GM12878 (cell line): ENCODE measurements around the gene PON1. TPM values are rescaled to one million over a fixed set of nuclear protein-coding genes. Genes with fewer than 3 reads are reported as not detected.

ENCODE experiments used
- ATAC-seq: fragments of 200-7000 bp; cut with Tn5 transposase; 3 replicates; pipeline ENCODE4 v1.9.1; 2020; ENCODE audit warnings: mild to moderate bottlenecking, moderate library complexity
- BruUV-seq: library from RNA; stranded (reverse); fragments of 400-500 nt; replicated peaks from 2 replicates; lab custom pipeline; 2021; lab: Mats Ljungman, UMichigan
- CTCF ChIA-PET: fragments of 300-600 bp; sonication (Branson Sonifier 250); formaldehyde crosslinking; extraction: SDS; loops from one replicate; lab custom pipeline; 2021; ENCODE audit warnings: inconsistent platforms; lab: Yijun Ruan, JAX
- POLR2A ChIA-PET: fragments of 350-600 bp; formaldehyde crosslinking; extraction: SDS; loops from one replicate; lab custom pipeline; 2021; ENCODE audit warnings: inconsistent platforms; lab: Charles Lee
- RAD21 ChIA-PET: fragments of 300-600 bp; sonication (Branson Sonifier 250); formaldehyde crosslinking; loops from one replicate; lab custom pipeline; 2023; ENCODE audit warnings: antibody characterized with exemption; ENCODE audit not compliant: unreplicated experiment; lab: Charles Lee
- SMC1A ChIA-PET: fragments of 300-600 bp; sonication (Branson Sonifier 250); formaldehyde crosslinking; loops from one replicate; lab custom pipeline; 2023; ENCODE audit not compliant: unreplicated experiment, uncharacterized antibody; lab: Charles Lee
- DNase-seq: peaks from one replicate; pipeline ENCODE4 v3.0.0-alpha.2; 2011; ENCODE audit warnings: low read depth, low spot score
- FAIRE-seq: peaks from 3 replicates; lab custom pipeline; 2011; peaks lifted over from hg19 to GRCh38; lab: Jason Lieb, UNC
- H2AFZ ChIP-seq: 2 replicates; pipeline ENCODE4 v1.6.0; 2011; ENCODE audit warnings: low read depth, low read length, control low read depth; ENCODE audit not compliant: control insufficient read depth
- H3K27ac ChIP-seq: 2 replicates; pipeline ENCODE4 v1.5.1; 2011; ENCODE audit warnings: control low read depth; ENCODE audit not compliant: control insufficient read depth, insufficient read depth
- H3K27me3 ChIP-seq, 2 experiments: replicated peaks in 1 of 2; 2 replicates each; pipeline versions ENCODE4 v1.6.0 to v1.6.1; 2011; ENCODE audit warnings: low read length in 1 of 2; ENCODE audit not compliant: control insufficient read depth in 2 of 2, insufficient read depth in 2 of 2
- H3K36me3 ChIP-seq, 2 experiments: 2 replicates each; pipeline ENCODE4 v1.5.1; 2011; ENCODE audit warnings: low read length in 1 of 2; ENCODE audit not compliant: control insufficient read depth in 2 of 2, insufficient read depth in 2 of 2
- H3K4me1 ChIP-seq: 2 replicates; pipeline ENCODE4 v1.6.1; 2011; ENCODE audit warnings: mild to moderate bottlenecking, low read length, moderate library complexity, mixed read lengths; ENCODE audit not compliant: control insufficient read depth, insufficient read depth
- H3K4me2 ChIP-seq: 2 replicates; pipeline ENCODE4 v1.6.0; 2011; ENCODE audit warnings: control low read depth; ENCODE audit not compliant: control insufficient read depth, insufficient read depth
- H3K4me3 ChIP-seq: fragments of 200-600 bp; sonication (generic); 2 replicates; pipeline ENCODE4 v1.5.1; 2016
- H3K79me2 ChIP-seq: 2 replicates; pipeline ENCODE4 v1.6.0; 2011; ENCODE audit warnings: low read length; ENCODE audit not compliant: control insufficient read depth, insufficient read depth
- H3K9ac ChIP-seq: 2 replicates; pipeline ENCODE4 v1.8.0; 2011; ENCODE audit warnings: low read length, control low read depth, mixed read lengths; ENCODE audit not compliant: control insufficient read depth, insufficient read depth
- H3K9me3 ChIP-seq: replicated peaks from 3 replicates; pipeline ENCODE4 v1.5.1; 2011; ENCODE audit warnings: mild to moderate bottlenecking, low read length; ENCODE audit not compliant: control insufficient read depth, insufficient read depth
- H4K20me1 ChIP-seq: 2 replicates; pipeline ENCODE4 v1.6.0; 2011; ENCODE audit not compliant: control insufficient read depth, insufficient read depth
- BCL11A ChIP-seq: IDR thresholded peaks from 2 replicates; pipeline ENCODE4 v1.6.1; 2011; ENCODE audit warnings: low read depth, low read length
- GATAD2B ChIP-seq: fragments of 450-650 bp; conservative IDR thresholded peaks from 2 replicates; pipeline ENCODE4 v1.6.1; 2017; ENCODE audit warnings: low read depth, mild to moderate bottlenecking, moderate library complexity
- LARP7 ChIP-seq: fragments of 450-650 bp; IDR thresholded peaks from 2 replicates; pipeline ENCODE4 v1.6.1; 2017; ENCODE audit warnings: mild to moderate bottlenecking
- MEF2B ChIP-seq: fragments of 450-650 bp; IDR thresholded peaks from 2 replicates; pipeline ENCODE4 v1.6.1; 2018; ENCODE audit warnings: mild to moderate bottlenecking, moderate library complexity; ENCODE audit not compliant: partially characterized antibody, poor library complexity, severe bottlenecking
- NFXL1 ChIP-seq: fragments of 450-650 bp; IDR thresholded peaks from 2 replicates; pipeline ENCODE4 v1.6.1; 2017; ENCODE audit warnings: antibody characterized with exemption, mild to moderate bottlenecking, borderline replicate concordance
- NFYA ChIP-seq: IDR thresholded peaks from 2 replicates; pipeline ENCODE4 v1.6.1; 2011; ENCODE audit warnings: low read depth, mild to moderate bottlenecking, low read length, improper control_type of control experiment, borderline replicate concordance
- RUNX3 ChIP-seq: IDR thresholded peaks from 2 replicates; pipeline ENCODE4 v1.6.1; 2012; ENCODE audit warnings: low read length, inconsistent platforms
- SMAD1 ChIP-seq: fragments of 450-650 bp; IDR thresholded peaks from 2 replicates; pipeline ENCODE4 v1.6.1; 2018; ENCODE audit warnings: mild to moderate bottlenecking, low read depth; ENCODE audit not compliant: partially characterized antibody
- ZNF622 ChIP-seq: fragments of 450-650 bp; IDR thresholded peaks from 2 replicates; pipeline ENCODE4 v1.6.1; 2017; ENCODE audit warnings: mild to moderate bottlenecking, inconsistent platforms
- WGBS: methylation state at CpG from one replicate; pipeline ENCODE4 v1.1.6; 2016; ENCODE audit warnings: low lambda C conversion rate; ENCODE audit not compliant: insufficient replicate concordance, insufficient coverage; ENCODE audit errors: missing lambda C conversion rate; 5-methylcytosine and 5-hydroxymethylcytosine counted together
- in situ Hi-C: fragments of 300-500 bp; cut with MboI; formaldehyde crosslinking; loops from 9 replicates; pipeline ENCODE4 v1.14.3; 2018; ENCODE audit warnings: mixed read lengths
- intact Hi-C: fragments of 100-400 bp; cut with micrococcal nuclease; formaldehyde crosslinking; loops from one replicate; pipeline ENCODE4 v1.14.2; 2022; ENCODE audit not compliant: unreplicated experiment
- polyA plus RNA-seq, 11 experiments: library from polyadenylated mRNA; depleted of rRNA in 4 of 11; unstranded in 6 of 11; stranded (reverse) in 5 of 11; fragments of >200 nt; fragmentation: Nextera tagmentation in 4 of 11; fragmentation: Illumina TruSeq in 1 of 11; extraction: Ambion mirVana in 4 of 11; extraction: Trizol in 1 of 11; gene quantifications; 1 replicate in 1 of 11; 2 replicates in 10 of 11; pipeline versions ENCODE4 v1.2.1 to v1.2.3, GENCODE V29; 2011 to 2016; ENCODE audit warnings: inconsistent platforms in 2 of 11, missing spikeins in 2 of 11, low read depth in 1 of 11
- total RNA-seq, 4 experiments: library from RNA; depleted of rRNA in 3 of 4; stranded (reverse); fragments of >200 nt in 3 of 4; fragmentation: Illumina TruSeq in 1 of 4; extraction: Trizol in 1 of 4; gene quantifications; 2 replicates each; pipeline versions ENCODE4 v1.2.1 to v1.2.3, GENCODE V29; 2013 to 2021
- TF ChIP-seq, protein P1 (sequence below): fragments of 450-650 bp; IDR thresholded peaks from 2 replicates; pipeline ENCODE4 v1.6.1; 2017; ENCODE audit warnings: mild to moderate bottlenecking, moderate library complexity
- TF ChIP-seq, protein P2 (sequence below): fragments of 450-650 bp; IDR thresholded peaks from 2 replicates; pipeline ENCODE4 v1.6.1; 2016; ENCODE audit warnings: mild to moderate bottlenecking

The PON1 gene
- total and polyA plus RNA-seq, 10 of the 15 experiments (the other 5 are each of a cell fraction or from before 2014, with no cell fraction given) = 0.10 to 0.26 (median 0.23) TPM; not detected in 4

DNA sequence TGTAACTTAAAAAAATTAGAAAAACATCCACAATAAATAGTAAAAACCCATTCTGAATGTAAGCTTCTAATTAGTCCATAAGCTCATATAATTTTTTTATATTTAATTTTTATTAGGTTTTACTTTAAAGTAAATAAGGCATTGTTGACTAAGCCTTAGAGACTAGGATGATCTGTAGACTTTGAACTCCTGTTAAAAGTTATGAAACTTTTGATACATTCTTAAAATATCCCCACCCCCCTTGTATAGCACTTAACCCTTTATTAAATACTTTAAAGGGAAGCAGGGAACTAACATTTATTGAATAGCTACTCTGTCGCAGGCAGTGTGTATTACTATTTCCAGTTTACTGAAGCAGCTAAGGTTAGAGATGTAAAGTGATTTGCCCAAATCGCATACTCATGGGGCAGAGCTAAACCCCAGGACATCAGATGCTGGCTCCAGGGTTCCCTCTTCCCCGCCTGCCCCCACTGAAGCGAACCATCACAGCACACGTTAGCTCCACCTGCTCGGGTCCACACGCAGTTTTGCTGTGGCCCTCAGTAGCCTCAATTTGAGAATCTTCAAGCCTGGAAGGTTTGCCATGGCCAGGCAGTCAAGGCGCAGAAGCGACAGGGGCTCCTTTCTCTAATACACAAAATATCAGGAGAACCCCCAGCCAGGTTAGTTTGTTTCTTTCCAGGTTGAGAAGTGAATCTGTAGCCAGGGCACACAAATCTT is 762 bp downstream of the PON1 start:
- H2AFZ ChIP-seq = no peak overlapping the region
- no peak for DNase-seq
- no peaks in the 10 kb centered on the region for H3K4me1 ChIP-seq
- ChIA-PET SMC1A (interaction anchor here (0.7 to 1.5 kb wide), 8 partner anchors 10 to 158 kb away, joined by 3 to 5 read pairs (median 3); no protein-coding TSS in a partner anchor), RAD21 (interaction anchor here (1.3 to 1.4 kb wide), 2 partner anchors 153 to 155 kb away, joined by 3 to 5 read pairs; no protein-coding TSS in a partner anchor), CTCF (interaction anchor here (0.9 to 1.4 kb wide), 6 partner anchors 9 to 188 kb away, joined by 3 to 5 read pairs (median 4); no protein-coding TSS in a partner anchor), POLR2A (interaction anchor here (0.6 kb wide), 1 partner anchor 367 kb away, joined by 4 read pairs; no protein-coding TSS in a partner anchor)
- no peak for ATAC-seq
- H3K4me2 ChIP-seq = no peak overlapping the region
- no peaks in the 10 kb centered on the region for H4K20me1 ChIP-seq
- no peak overlapping the region for H3K4me3 ChIP-seq
- TF ChIP-seq, protein P1, sequence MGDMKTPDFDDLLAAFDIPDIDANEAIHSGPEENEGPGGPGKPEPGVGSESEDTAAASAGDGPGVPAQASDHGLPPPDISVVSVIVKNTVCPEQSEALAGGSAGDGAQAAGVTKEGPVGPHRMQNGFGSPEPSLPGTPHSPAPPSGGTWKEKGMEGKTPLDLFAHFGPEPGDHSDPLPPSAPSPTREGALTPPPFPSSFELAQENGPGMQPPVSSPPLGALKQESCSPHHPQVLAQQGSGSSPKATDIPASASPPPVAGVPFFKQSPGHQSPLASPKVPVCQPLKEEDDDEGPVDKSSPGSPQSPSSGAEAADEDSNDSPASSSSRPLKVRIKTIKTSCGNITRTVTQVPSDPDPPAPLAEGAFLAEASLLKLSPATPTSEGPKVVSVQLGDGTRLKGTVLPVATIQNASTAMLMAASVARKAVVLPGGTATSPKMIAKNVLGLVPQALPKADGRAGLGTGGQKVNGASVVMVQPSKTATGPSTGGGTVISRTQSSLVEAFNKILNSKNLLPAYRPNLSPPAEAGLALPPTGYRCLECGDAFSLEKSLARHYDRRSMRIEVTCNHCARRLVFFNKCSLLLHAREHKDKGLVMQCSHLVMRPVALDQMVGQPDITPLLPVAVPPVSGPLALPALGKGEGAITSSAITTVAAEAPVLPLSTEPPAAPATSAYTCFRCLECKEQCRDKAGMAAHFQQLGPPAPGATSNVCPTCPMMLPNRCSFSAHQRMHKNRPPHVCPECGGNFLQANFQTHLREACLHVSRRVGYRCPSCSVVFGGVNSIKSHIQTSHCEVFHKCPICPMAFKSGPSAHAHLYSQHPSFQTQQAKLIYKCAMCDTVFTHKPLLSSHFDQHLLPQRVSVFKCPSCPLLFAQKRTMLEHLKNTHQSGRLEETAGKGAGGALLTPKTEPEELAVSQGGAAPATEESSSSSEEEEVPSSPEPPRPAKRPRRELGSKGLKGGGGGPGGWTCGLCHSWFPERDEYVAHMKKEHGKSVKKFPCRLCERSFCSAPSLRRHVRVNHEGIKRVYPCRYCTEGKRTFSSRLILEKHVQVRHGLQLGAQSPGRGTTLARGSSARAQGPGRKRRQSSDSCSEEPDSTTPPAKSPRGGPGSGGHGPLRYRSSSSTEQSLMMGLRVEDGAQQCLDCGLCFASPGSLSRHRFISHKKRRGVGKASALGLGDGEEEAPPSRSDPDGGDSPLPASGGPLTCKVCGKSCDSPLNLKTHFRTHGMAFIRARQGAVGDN = no peak
- TF ChIP-seq NFXL1 (no peak), RUNX3 (no peak), GATAD2B (no peak), ZNF622 (no peak), NFYA (no peak), MEF2B (no peak), BCL11A (no peak), SMAD1 (no peak), LARP7 (no peak)
- TF ChIP-seq, protein P2, sequence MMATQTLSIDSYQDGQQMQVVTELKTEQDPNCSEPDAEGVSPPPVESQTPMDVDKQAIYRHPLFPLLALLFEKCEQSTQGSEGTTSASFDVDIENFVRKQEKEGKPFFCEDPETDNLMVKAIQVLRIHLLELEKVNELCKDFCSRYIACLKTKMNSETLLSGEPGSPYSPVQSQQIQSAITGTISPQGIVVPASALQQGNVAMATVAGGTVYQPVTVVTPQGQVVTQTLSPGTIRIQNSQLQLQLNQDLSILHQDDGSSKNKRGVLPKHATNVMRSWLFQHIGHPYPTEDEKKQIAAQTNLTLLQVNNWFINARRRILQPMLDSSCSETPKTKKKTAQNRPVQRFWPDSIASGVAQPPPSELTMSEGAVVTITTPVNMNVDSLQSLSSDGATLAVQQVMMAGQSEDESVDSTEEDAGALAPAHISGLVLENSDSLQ = no peak
- H3K9ac ChIP-seq = no peak overlapping the region
- H3K27me3 ChIP-seq = no peaks in the 10 kb centered on the region
- no TSS peak for BruUV-seq
- H3K36me3 ChIP-seq = no peaks in the 10 kb centered on the region
- no peak overlapping the region for H3K27ac ChIP-seq
- 60% methylated on average over 9 of the region's 9 CpGs for WGBS
- FAIRE-seq = no peak
- intact Hi-C loops = no loop called here
- H3K79me2 ChIP-seq = no peaks in the 10 kb centered on the region
- in situ Hi-C loops = no loop called here
- no peaks in the 10 kb centered on the region for H3K9me3 ChIP-seq
